NCI-H1930 (cell line): Measurements from ENCODE around the gene RASL11A.
"Not testable (repeated sequence)": the region's sequence is repeated elsewhere in the genome, so short reads cannot be mapped to it uniquely, and the experiment has no call there.

Experiments
- DNase-seq, 2 experiments: peaks; one replicate each; lab custom pipeline; 2025; lab: John Stamatoyannopoulos, UW

RASL11A gene, protein sequence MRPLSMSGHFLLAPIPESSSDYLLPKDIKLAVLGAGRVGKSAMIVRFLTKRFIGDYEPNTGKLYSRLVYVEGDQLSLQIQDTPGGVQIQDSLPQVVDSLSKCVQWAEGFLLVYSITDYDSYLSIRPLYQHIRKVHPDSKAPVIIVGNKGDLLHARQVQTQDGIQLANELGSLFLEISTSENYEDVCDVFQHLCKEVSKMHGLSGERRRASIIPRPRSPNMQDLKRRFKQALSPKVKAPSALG

DNA sequence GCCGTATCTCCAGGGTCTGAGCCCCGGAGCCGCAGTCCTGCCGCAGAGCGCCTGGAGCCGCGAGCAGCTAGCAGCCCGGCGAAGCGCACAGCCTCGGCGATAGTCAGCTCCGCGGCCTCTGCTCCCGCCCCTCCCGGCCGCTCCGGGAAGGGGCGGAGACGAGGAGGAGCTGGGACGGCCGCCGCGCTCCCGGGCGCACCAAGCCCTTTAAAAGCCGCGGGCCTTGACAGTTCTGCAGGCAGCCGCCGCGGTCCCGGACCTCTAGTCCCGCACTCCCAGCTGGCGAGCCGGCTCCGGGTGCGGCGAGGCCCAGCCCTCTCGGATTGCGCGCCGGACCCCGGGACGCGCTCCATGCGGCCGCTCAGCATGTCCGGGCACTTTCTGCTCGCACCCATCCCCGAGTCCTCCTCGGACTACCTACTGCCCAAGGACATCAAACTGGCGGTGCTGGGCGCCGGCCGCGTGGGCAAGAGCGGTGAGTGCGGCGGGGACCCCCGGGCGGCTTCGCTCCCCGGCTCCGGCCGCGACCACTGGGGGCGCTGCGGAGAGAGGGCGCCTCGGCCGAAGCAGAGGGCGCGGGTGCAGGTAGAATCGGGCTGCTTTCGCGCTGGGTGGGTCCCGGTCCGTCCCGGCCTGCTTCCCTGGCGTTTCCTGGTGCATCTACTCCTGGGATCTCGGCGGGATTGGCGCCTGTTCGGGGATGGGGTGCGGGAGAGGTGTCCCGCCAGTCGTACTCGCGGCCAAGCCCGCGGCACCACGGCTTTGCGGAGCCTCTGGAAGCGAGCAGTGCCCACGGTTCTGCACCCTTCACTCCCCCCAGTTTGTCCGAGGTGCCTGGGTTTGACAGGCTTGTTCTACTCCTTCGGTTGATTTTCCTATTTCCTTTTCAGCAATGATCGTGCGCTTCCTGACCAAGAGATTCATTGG, at the start of gene RASL11A:
RASL11A (plus strand) TSS at position 237 of the 927 bp plus-strand sequence; CDS start at position 352, 115 bp downstream.
- peak; percentile 61 to 69 for DNase-seq

DNA sequence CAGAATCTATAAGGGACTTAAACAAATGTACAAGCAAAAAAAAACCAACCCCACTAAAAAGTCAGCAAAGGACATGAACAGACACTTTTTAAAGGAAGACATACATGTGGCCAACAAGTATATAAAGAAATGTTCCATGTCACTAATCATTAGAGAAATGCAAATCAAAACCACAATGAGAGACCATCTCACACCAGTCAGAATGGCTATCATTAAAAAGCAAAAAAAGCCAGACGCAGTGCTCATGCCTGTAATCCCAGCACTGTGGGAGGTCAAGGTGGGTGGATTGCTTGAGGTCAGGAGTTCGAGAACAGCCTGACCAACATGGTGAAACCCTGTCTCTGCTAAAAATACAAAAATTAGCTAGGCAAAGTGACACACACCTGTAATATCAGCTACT, 48.5 kb upstream of the RASL11A start:
- DNase-seq: not testable (repeated sequence)

DNA sequence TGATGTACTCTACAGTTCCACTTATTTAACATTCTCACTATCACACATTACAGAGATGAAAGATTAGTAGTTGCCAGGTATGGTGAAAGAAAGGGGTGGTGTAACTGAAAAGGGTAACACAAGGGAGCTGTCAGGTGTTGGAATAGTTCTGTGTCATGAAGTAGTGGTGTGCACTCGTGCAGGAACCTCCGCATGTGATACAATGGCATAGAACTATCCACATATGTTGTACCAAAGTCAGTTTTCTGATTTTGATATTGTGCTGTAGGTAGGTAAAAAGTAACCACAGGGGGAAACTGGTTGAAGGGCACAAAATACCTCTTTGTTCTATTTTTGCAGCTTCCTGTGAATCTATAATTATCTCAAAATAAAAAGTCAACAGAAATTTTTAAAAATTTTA, 43.6 kb upstream of the RASL11A start:
- DNase-seq: no peak

DNA sequence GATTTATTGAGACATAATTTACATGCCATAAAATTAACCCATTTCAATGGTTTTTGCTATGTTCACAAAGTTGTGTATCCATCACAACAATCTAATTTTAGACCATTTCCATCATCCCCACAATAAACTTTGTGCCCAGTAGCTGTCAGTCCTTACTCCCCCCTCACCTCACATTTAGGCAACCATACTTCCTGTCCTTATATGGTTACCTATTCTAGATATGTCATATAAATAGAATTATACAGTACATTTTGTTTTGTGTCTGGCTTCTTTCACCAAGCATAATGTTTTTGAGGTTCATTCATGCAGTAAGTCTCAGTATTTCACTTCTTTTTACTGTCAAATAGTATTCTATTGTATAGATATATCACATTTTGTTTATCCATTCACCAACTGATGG, 42.5 kb upstream of the RASL11A start:
- DNase-seq: no peak

DNA sequence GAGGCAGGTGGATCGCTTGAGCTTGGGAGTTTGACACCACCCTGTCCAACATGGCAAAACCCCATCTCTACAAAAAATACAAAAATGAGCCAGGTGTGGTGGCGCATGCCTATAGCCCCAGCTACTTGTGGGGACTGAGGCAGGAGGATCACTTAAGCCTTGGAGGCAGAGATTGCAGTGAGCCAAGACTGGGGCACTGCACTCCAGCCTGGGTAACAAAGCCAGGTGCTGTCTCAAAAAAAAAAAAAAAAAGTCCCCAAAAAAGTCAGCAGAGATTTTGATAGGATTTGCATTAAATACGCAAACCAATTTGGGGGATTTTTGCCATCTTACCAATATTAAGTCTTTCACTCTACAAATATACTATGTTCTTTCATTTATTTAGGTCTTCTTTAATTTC, 41.0 kb upstream of the RASL11A start:
- DNase-seq: no peak

DNA sequence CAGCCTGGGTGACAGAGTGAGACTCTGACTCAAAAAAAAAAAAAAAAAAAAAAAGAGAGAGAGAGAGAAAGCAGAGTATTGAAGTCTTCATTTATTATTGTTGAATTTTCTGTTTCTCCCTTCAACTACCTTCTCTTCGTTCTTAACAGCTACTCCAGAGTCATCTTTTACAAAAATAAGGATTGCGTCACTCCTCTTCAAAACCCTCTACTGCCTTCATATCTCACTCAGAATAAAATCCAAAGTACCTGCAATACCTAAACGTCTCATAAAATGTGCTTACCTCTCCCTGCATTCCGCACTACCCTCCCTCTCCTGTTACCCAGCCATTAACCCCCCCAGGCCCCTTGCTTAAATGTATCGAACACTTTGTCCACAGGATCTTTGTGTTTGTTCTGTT, 36.7 kb upstream of the RASL11A start:
- DNase-seq: no peak

DNA sequence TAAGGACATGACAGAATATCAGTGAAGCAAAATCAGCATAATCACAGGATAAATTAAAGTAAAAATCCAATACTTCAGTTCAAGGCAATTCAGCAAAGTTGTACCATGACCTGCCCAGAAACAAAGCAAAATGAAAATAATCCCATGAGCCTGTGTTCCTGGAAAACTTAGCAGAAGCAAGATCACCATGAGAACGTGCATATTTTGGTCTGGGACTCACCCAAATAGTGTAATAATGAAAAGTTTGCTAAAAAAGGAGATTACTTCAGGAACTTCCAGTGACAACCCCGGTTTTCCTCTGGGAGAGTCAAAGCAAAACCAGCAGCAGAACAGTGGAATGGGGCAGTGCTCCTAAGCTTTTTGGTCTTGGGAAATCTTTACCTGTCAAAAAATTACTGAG, 34.2 kb upstream of the RASL11A start:
- DNase-seq: no peak

DNA sequence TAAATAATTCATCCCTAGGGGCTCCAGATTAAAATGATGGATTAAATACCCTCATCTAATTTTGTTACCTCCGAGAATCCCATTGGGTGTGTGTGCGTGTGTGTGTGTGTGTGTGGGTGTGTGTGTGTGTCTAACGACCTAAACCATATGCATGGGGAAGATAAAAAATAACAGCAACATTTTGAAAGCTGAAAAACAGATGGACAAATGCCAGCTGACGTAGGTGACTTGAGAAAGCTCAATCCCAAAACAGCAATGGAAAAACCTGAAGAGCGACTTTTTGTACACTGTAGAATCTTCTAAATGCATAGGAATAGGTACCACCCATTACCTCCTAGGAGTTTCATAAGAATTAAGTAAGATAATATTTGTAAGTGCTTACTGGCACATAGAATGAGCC, 27.9 kb upstream of the RASL11A start:
- no peak for DNase-seq

DNA sequence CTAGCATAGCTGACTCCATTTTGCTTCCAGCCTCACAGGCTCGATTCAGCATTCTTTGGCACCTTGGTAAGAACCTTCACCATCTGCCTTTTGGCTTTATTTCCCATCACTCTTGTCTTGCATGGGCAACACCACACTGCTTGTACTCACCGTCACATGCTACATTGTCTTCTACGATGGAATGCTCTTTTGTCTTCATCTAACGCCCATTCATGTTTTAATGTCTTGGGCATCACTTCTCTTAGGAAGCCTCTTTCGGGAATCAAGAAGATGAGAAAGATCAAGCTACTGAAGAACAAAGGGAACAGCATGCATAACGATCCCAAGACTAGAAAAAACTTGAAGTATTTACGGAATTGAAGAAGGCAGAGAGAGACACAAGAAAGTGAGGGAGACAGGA, 25.0 kb upstream of the RASL11A start:
- no peak for DNase-seq

DNA sequence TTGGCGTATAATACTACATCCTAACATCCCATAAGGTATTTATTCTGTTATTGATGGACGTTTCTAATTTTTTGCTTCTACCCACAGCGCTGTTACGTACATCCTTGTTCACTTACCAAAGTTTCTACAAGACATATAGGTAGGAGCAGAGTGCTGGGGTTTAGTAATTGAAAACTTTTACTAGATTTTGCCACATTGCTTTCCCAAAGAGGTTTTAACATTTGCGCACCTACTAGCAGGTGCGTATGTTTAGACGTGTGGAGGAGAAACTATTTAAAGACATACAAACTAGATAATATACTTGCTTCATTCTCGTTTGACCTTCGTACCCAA, 19.8 kb upstream of the RASL11A start:
- no peak for DNase-seq

DNA sequence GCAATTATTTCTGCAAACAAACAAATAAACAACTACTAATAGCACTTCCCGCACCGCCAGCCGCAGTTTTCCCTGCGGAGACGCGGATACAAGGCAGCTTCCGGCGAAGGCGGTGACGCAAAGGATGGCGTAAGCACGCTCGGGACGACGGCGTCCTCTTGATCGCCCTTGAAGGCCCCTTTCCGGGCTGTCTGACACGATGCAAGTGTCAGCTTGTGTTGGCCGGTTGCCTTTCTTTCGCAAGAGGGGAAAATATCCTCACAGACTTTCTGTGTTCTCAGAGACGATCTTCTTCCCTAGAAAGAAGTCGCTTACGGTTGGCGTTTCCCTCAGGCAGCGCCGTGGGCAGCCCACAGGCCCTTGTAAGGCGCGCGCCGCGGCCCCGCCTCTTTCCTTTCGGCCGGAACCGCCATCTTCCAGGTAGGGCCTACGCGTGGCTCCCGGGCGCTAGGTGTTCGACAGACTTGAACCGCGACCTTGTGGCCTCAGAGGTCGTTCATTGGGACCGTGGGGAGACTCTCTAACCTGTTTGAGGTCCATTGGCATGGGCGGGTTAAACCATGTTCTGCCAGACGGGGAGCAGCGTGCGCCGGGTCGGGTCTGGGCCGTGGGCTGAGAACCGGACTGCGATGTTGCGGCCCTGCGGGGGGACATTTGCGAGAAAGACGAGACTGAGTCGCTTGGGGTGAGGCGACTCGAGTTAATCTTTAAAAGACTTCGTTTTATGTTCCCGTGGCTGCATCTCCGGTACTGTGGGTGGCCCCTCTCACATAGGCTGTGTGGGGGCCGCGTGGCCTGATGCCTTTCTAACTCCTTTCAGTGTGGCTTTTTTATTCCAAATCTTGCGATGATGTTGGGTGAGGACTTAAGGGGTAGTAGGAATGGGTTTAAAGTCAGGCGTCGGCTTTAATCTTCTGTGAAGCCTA, 19.2 kb upstream of the RASL11A start, which contains the start of gene RPL21:
RPL21 (plus strand) TSS at position 393 of the 926 bp plus-strand sequence. CDS start 2,219 bp downstream, outside the sequence.
- DNase-seq: peak; percentile 96 to 97

DNA sequence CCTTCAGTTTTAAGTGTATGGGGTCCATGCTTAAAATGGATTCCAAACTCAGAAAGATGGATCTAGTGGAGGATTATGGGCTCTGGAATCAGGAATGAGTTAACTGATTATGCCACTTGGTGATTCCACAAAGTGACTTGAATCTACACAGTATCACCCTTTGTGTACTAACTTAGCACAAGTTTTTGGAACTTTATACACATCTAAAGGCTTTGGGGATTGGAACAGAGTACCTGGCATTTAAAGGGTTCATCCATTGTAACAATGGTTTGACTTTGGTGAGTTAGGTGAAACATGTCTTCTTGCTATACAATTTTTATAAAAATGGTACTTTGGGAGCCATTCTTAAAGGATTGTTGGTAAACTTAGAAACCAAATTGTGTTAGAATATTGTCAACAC, 18.2 kb upstream of the RASL11A start:
- DNase-seq: no peak

DNA sequence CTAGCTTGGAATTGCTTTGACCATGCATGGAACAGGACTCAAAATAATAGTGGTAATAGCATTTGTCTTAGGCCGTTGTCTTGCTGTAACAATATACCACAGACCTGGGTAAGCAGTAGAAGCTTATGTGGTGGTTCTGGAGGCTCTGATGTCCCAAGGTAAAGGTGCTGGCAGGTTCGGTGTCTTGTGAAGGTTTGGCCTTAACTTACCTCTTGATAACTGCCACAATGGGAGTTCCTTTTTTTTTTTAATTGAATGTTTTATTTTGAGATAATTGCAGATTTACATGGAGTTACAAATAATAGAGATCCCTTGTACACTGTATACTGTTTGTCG, 13.4 kb upstream of the RASL11A start:
- DNase-seq: no peak

DNA sequence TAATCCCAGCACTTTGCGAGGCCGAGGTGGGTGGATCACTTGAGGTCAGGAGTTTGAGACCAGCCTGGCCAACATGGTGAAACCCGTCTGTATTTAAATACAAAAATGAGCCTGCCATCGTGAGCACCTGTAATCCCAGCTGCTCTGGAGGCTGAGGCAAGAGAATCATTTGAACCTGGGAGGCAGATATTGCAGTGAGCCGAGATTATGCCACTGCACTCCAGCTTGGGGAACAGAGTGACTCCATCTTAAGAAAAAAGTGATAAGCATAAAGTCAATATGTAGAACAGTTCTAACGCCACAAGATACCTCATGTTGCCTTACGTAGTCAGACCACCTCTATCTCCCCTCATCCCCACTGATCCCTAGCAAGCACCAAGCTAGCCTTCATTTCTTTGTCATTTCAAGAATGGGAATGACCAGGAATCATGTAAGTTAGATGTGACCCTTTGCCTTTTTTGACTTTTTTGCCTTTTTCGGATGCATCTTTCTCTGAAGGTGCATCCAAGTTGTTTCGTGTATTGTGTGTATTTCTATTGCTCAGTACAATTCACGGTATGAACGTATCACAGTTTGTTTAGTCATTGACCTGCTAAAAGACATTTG, 12.9 kb upstream of the RASL11A start:
- DNase-seq: peak in 1 of 2 experiments; percentile 24

DNA sequence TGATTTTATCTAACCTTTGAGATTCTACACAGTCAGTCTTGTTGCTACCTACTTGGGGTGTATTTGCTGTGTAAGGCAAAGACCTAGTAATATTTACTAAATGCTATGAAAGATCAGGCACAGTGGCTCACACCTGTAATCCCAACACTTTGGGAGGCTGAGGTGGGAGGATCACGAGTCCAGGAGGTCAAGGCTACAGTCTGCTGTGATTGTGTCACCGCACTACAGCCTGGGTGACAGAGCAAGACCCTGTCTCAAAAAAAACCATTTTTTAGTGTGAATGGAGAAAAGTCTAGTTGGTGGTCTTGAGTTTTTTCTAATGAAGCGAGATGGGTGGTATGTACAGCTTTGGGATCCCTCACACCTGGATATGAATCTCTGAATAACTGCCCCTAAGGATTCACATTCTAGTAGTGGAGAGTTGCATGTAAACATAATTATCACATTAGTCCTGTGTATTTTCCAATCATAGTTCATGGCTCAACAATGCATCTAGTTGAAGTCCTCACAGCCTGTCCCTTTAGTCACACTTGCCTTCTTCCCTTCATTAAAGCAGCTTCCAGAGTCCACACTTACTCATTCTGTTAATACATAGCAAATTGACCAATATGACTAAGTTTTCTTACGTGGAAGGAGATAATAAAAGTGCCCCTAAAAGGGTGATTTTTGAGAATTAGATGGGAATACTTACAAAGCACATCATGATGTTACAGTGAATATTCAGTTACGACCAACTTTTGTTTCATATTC, 11.8 kb upstream of the RASL11A start:
- DNase-seq: peak; percentile 17 to 37

DNA sequence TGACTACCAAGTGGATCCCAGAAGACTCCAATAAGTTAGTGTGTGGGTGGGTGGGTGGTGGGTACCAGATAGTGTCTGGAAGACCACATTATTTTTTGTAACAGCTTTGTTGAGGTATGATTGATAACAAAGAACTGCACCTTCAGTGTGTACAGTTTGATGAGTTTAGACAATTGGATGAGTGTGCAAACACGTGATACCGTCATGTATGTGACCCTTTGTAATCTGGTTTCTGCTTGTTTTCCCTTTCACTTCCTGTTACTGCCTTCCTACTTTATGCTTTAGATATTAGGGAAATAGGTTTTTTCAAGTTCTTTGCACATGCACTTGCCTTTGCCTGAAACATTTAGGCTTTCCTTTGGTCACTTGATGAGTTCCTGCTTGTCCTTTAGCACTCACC, 10.8 kb upstream of the RASL11A start:
- DNase-seq: no peak

DNA sequence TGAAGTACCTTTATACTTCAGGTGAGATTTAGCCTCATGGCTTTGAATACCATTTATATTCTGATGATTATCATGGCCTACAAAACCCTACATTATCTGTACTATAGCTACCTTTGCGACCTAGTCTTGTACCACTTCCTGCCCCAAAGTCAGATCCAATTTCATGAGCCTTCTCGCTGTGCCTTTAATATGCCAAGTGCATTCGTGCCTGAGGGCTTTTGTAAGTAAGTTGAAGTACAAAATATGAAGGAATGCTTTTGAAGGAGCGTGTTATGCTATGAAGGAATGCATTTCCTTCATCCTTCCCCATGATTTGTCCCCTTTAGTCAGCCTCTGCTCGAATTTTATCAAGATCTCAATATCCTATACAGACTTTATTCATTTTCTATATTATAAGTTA, 9.2 kb upstream of the RASL11A start:
- no peak for DNase-seq

DNA sequence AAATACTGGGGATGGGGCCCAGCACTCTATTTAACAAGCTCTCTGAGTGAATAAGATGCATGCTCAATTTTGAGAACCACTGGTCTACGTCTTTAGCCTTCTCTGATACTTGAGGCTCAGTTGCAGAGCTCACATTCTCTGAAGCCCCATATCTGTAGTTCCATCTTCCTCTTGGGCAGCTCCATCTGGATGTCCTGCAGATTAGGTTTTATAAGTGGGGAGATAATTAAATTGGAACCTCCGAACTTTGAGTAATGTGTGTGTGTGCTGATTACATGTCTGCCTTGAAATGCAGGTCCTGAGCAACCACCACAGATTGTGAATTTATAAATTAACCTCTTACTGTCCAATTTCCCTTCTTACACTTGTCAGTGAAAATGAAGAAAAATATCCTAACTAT, 7.2 kb upstream of the RASL11A start:
- DNase-seq: no peak

DNA sequence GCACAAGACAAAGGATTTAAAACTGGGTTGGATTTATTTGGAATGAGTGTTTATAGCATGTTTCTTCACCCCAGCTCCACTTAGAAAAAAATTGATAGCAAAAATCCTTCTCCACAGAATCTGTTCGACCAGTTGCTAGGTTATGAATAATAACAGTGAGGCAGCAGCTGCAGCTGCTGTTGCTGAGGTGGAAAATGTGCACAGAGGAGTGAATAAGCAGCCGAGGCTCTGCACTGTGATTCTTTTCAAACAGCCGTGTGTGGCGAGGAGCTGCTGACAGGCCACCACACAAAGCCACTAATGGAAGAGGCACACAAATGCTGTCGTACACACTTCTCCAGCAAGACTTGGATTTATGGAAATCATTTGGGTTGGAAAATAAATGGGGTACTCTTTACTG, 6.4 kb upstream of the RASL11A start:
- peak; percentile 23 to 35 for DNase-seq

DNA sequence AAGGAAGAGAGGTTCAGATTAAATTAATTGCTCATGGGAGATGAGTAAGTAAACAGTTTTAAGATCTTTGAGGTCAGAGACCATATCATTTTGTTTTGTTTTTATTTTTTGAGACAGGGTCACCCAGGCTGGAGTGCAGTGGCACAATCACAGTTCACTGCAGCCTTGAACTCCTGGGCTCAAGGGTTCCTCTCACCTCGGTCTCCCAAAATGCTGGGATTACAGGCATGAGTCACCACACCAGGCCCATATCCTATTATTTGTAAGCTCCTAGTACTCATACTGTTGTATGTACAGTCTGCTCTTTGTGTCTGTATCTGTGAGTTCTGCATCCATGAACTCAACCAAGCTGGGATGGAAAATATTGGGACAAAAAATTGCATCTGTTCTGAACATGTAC, 6.0 kb upstream of the RASL11A start:
- DNase-seq: no peak

DNA sequence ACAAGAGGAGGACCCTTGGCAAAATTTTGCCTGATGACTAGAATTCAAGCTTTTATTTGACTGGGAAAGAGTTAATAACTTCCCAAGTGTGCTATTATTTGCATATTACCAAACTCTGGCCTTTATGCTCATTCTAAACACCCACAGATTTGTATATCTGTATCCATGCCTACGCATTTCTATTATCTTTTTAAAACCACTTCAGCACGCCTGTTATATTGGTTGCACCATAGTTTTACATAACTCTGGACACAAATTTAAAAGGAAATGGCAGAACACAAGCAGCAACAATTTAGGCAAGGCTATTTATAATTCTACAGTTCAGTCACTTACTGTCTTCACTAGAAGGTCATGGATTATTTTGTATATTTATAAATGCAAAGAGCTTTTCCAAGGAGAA, 3.7 kb upstream of the RASL11A start:
- DNase-seq: no peak
